Esophagus muscularis mucosa (tissue), 4 donors: Measurements from ENCODE around the gene NCK1. TPM values are rescaled to one million over a fixed set of nuclear protein-coding genes. Genes with fewer than 3 reads are reported as not detected.

ENCODE experiments used
- DNase-seq: peaks from one replicate; pipeline ENCODE4 v3.0.0-alpha.2; 2017; ENCODE audit errors: extremely low spot score
- H3K27ac ChIP-seq, 4 donors: fragments of 200-600 bp; sonication (generic); replicated peaks in 1 of 4; 1 replicate in 3 of 4; 2 replicates in 1 of 4; pipeline ENCODE4 v1.5.1; 2016 to 2019; ENCODE audit warnings: mild to moderate bottlenecking in 1 of 4
- H3K27me3 ChIP-seq, 4 donors: fragments of 200-600 bp; sonication (generic); one replicate each; pipeline versions ENCODE4 v1.5.1 to v1.6.0; 2016 to 2019
- H3K36me3 ChIP-seq, 4 donors: fragments of 200-600 bp; sonication (generic); one replicate each; pipeline ENCODE4 v1.5.1; 2016 to 2019
- H3K4me1 ChIP-seq, 4 donors: fragments of 200-600 bp; sonication (generic); one replicate each; pipeline ENCODE4 v1.5.1; 2016 to 2019
- H3K4me3 ChIP-seq, 4 donors: fragments of 200-600 bp; sonication (generic); 1 replicate in 2 of 4; 2 replicates in 2 of 4; pipeline ENCODE4 v1.5.1; 2016 to 2019; ENCODE audit warnings: mild to moderate bottlenecking in 4 of 4, moderate library complexity in 1 of 4
- H3K9me3 ChIP-seq, 4 donors: fragments of 200-600 bp; sonication (generic); 1 replicate in 3 of 4; 2 replicates in 1 of 4; pipeline ENCODE4 v1.5.1; 2016 to 2019
- CTCF ChIP-seq, 3 experiments: fragments of 200-600 bp in 2 of 3; fragments of 450-650 bp in 1 of 3; sonication (generic) in 2 of 3; IDR thresholded peaks; one replicate each; pipeline ENCODE4 v1.5.1; 2017 to 2019; ENCODE audit warnings: antibody characterized with exemption in 3 of 3, mild to moderate bottlenecking in 2 of 3, moderate library complexity in 1 of 3
- EP300 ChIP-seq: sonication (generic); formaldehyde crosslinking; IDR thresholded peaks from one replicate; pipeline ENCODE4 v1.6.1; 2017; ENCODE audit warnings: antibody characterized with exemption
- POLR2A ChIP-seq: fragments of 450-650 bp; IDR thresholded peaks from one replicate; pipeline ENCODE4 v1.6.1; 2017; ENCODE audit warnings: antibody characterized with exemption, moderate library complexity, mild to moderate bottlenecking, low read depth
- POLR2AphosphoS5 ChIP-seq, 2 donors: sonication (generic); formaldehyde crosslinking; IDR thresholded peaks; one replicate each; pipeline ENCODE4 v1.6.1; 2017; ENCODE audit warnings: antibody characterized with exemption in 2 of 2
- WGBS: methylation state at CpG from one replicate; pipeline ENCODE4 v1.1.5; 2018; 5-methylcytosine and 5-hydroxymethylcytosine counted together
- intact Hi-C: fragments of 100-400 bp; cut with DNase I; formaldehyde crosslinking; loops from one replicate; pipeline ENCODE4 v1.15.1; 2023
- total RNA-seq, 4 donors: library from RNA; depleted of rRNA; stranded (reverse); fragments of >200 nt; gene quantifications; one replicate each; pipeline versions ENCODE4 v1.1.0 to v1.2.1, GENCODE V29; 2016

NCK1 gene
- total RNA-seq, 4 donors from 2014 or later, result 28.9 to 54.0 (median 37.0) TPM

- WGBS, result 96% methylated on average over 2 of the region's 2 CpGs
- Histone ChIP-seq H3K4me1 (peaks cover 22 to 44% (median 34%) of the 10 kb centered on the region in 4 donors), H3K36me3 (no peaks in the 10 kb centered on the region), H3K27me3 (no peaks in the 10 kb centered on the region), H3K4me3 (no peak overlapping the region), H3K27ac (no peak overlapping the region), H3K9me3 (peaks cover 0 to 16% (median 10%) of the 10 kb centered on the region in 4 donors)
- no peak for DNase-seq
- no peak for TF ChIP-seq POLR2AphosphoS5 (IDR thresholded peaks at IDR 0.05)
- no peak for TF ChIP-seq CTCF (IDR thresholded peaks at IDR 0.05)
- no peak for TF ChIP-seq POLR2A
- no peak for TF ChIP-seq EP300
- intact Hi-C loops, result no loop called here
These were observed 48.7 kb downstream of the NCK1 start for GRCh38 chr3:136910697-136911096.

- Histone ChIP-seq H3K27ac (no peak overlapping the region), H3K36me3 (no peaks in the 10 kb centered on the region), H3K4me3 (no peak overlapping the region), H3K4me1 (peaks cover 17 to 41% (median 30%) of the 10 kb centered on the region in 4 donors), H3K9me3 (peaks cover 0 to 16% (median 10%) of the 10 kb centered on the region in 4 donors), H3K27me3 (no peaks in the 10 kb centered on the region)
- TF ChIP-seq POLR2AphosphoS5 (IDR thresholded peaks at IDR 0.05) (no peak), POLR2A (no peak), EP300 (no peak), CTCF (IDR thresholded peaks at IDR 0.05) (no peak)
- DNase-seq, result no peak
- intact Hi-C loops, result no loop called here
- WGBS, result 100% methylated on average over 1 of the region's 1 CpG
These were observed 51.2 kb downstream of the NCK1 start for GRCh38 chr3:136913168-136913567.

GRCh38 chr3:136914739-136915138, 52.7 kb downstream of the NCK1 start:
- no peak overlapping the region for H3K4me3 ChIP-seq
- no peaks in the 10 kb centered on the region for H3K36me3 ChIP-seq
- H3K27ac ChIP-seq, result no peak overlapping the region
- intact Hi-C loops, result no loop called here
- 89% methylated on average over 3 of the region's 3 CpGs for WGBS
- H3K9me3 ChIP-seq, result peaks cover 0 to 16% (median 10%) of the 10 kb centered on the region in 4 donors
- no peak for DNase-seq
- TF ChIP-seq POLR2A (no peak), EP300 (no peak), POLR2AphosphoS5 (IDR thresholded peaks at IDR 0.05) (no peak), CTCF (IDR thresholded peaks at IDR 0.05) (no peak)
- H3K4me1 ChIP-seq, result peaks cover 17 to 31% (median 25%) of the 10 kb centered on the region in 4 donors
- H3K27me3 ChIP-seq, result no peaks in the 10 kb centered on the region

DNA sequence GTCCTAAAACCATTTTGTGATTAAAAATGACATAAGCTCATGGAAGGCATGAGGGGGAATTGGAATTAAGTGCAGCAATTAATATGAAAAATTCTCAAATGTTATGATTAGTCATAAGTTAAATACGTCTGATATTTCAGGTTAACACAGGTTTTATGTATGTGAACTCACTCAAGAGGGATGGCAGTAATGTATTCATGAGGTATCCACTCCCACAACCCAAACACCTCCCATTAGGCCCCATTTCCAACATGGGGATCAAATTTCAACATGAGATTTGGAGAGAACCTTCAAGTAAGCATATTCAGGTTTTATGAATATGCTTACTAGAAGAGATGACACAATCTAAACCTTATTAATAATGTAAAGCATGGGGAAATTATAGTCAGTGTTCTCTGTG, 54.2 kb downstream of the NCK1 start:
- DNase-seq, result no peak
- Histone ChIP-seq H3K4me1 (peaks cover 17 to 21% (median 19%) of the 10 kb centered on the region in 4 donors), H3K27me3 (no peaks in the 10 kb centered on the region), H3K9me3 (peaks cover 0 to 14% (median 10%) of the 10 kb centered on the region in 4 donors), H3K27ac (no peak overlapping the region), H3K36me3 (no peaks in the 10 kb centered on the region), H3K4me3 (no peak overlapping the region)
- no peak for TF ChIP-seq POLR2A
- TF ChIP-seq EP300, result no peak
- no peak for TF ChIP-seq CTCF (IDR thresholded peaks at IDR 0.05)
- no peak for TF ChIP-seq POLR2AphosphoS5 (IDR thresholded peaks at IDR 0.05)
- intact Hi-C loops, result no loop called here
- 96% methylated on average over 1 of the region's 1 CpG for WGBS
